Left hindlimb (tissue), 1 donor: Measurements from ENCODE around the gene FREM1.

Experiments used
- DNase-seq: peaks from one replicate; pipeline ENCODE4 v3.0.0-alpha.2; 2018

Gene FREM1

DNA sequence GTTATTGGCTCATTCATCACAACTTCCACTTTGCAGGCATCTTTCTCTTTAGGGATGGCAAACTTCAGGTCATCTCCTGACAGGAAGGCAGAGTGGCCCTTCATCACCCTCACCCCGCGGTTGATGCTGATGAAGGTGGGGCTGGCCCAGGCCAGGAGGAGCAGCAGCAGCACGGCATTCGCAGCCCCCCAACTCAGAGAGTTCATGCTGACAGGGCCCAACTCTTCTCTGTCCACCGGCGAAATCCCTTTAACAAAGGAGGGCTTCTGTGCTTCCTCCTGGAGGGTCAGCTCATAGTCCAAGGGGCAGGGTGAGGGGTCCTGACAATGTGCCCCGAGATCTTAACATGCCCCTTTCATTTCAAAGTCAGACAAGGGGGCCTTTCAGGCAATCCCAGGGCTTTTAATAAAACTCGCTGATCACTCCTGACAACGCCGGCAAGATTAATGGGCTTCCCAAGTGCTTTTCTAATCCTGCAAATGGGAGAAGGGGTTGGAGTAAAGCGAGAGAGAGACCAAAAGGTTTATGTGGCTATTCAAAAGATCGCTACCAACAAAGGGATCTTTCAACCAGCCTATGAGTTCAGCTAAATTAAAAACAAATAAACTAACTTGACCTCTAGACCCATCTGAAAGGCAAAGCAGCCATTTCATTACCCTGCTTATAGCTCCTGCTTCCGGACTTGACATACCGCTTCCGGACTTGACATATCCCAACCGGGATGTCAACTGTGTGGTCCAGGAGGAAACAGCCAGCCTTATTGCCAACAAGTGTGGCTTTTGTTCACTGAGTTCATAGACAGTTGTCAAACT lies 41.2 kb downstream of the FREM1 start:
- DNase-seq = no peak

DNA sequence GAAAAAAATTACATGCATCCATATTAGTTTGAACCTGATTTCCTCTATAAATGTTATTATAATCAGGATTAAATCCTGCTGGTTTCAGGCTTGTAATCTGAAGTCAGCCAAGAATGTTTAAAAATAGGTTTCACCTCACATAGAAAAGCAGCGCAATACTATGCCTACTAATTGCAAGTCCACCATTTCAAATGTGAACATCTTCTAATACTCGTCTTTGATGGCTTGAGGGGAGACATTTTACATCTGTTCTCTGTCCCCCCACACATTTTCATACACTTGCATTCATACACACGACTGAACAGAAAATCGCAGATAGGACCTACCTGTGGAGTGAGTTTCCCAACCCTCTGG lies 41.8 kb downstream of the FREM1 start:
- no peak for DNase-seq

DNA sequence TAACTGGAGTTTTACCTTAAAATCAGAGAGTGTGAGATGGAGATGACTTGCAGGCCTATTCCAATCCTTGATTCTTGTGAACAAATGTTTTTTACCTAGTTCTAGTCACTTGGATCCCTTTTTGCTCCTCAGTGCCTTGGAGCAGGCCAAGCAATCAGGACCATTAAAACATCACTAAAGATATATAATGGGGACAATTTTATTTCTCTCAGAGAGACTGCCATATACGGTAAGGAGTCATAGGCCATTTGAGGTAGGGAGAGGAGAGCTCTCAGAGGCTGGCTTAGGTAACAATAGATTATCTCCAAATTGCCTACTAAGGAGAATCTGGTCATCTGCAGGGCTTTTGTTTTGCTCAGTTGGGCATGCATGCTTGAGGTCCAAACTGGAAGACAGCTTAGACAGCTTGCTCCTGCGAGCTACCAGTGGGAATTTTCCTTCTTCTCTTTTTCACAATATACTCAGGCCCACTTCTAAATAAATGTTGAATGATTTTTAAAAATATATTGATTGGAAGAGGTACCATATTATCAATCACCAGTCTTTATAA lies 44.0 kb downstream of the FREM1 start:
- DNase-seq = no peak

DNA sequence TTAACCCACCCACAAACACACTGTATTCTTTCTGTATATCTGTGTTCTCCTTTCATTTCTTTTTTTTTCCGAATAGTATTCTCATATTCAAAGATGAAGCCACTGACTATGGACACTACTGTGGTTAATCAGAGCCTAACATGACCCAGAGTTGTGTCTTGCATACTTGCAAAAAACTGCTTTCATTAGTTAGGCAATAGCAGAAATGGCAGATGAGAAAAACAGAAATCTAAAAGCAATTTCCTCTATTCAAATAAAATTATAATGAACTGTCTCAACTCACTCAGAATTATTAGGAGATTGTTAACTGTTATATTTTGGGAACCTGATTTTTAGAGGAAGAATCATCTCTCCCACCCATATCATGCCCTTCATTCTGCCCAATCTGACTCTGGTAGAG lies 45.9 kb downstream of the FREM1 start:
- DNase-seq = no peak

DNA sequence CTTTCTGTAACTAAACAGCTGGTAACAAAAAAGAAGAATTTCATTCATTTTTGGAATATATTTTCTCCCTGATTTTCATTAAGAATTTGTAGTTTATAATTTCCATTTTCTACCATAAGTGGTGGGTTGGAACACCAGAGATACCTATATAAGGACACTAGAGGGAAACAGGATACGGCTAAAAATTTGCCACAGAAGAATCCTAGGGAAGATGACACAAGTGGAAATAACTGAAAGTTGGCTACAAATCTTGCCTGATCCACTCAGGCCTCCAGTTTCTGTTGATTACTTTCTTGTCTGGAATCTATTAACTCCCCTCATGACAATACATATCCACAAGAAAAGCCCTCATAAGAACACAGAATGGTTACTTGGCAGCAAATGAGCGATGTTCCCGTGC lies 46.8 kb downstream of the FREM1 start:
- no peak for DNase-seq

DNA sequence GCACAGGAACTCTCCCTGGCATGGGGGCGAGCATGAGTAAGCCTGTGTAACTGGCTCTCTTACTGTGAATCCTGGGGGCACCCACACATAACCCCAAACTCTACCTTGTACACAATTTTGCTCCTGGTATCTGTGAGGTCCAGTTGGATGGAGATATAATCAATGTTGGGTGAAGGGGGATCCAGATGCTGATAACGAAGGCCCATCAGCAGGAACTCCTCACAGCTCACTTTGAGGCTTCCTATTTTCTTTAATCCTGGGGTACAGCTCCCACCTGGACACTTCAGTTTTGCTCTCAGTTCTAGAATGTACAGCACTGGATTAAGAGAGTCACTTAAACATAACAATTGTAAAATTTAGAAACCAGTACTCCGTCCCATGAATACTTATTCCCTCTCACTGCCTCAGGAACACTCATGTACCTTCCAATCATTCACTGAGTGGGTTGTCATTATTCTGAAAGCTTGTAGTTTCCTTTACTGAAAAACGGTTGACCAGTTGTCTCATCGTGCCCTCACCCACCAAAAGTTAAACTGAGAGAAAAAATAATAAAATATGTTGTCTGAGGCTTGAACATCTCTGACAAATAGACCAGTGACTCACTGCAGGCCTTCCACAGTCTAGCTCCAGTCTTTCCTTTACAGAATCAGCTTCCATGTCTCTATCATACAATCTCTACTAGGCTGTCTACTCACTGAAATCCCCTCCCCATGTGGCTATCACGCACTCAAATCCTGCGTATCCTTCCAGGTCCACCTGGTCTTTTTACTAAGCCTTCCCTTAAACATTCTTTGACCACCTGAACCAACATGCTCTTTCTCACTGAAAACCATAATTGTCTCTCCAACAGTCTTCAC lies 52.6 kb downstream of the FREM1 start:
- no peak for DNase-seq

DNA sequence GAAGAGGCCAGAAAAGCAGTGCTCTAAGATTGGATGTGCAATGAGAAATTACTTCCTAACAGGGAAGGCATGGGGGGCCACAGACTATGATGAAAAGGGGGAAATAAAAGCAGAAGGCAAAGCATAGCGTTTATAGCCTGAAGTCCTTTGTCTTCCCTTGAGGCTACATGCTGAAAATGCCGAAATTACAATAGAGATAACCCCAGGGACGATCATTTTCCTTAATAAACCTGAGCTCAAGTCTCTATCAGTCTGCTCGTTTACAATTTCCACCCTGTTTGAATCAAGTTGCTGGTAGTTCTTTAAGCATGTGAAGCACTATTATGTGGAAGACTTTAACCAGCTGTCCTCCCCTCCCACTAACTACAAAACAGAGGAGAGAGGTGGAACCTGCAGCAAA lies 60.4 kb downstream of the FREM1 start:
- no peak for DNase-seq

DNA sequence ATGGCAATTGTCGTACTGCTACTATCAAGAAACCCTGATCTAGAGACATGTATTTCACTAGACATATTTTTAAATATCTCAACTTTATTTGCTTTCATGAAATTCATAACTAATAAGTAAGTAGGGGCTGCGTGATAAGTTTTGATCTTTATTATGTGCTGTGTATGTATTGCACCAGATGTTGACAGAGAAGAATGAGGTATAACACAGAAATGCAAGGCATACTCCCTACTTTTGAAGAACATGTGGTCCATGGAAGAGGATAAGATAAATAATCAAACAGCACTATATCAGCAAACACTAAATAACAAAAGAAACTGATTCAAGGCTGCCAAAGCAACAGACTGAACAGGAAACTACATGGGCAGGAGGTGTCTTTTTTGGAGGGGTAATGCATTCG lies 60.9 kb downstream of the FREM1 start:
- no peak for DNase-seq

DNA sequence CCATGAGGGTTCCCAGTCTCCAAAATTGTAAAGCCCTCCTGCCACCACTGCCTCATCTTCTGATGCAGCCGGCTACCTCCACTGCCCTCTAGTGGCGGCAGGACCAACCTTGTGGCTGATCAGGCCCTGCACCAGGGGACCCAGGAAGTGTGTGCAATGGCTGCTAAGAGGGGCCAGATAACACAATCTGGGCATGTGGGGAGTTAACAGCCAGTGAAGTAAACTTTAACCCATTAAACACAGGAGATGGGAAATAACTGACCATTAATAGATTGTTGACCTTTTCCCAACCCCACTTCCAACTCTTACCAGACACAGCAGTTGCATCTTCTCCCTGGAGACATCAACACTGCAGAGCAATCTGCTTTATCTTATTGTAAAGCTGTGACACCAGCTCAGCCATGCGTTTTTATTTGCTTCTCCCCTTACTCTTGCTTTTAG lies 63.3 kb downstream of the FREM1 start:
- DNase-seq = peak; percentile 49

DNA sequence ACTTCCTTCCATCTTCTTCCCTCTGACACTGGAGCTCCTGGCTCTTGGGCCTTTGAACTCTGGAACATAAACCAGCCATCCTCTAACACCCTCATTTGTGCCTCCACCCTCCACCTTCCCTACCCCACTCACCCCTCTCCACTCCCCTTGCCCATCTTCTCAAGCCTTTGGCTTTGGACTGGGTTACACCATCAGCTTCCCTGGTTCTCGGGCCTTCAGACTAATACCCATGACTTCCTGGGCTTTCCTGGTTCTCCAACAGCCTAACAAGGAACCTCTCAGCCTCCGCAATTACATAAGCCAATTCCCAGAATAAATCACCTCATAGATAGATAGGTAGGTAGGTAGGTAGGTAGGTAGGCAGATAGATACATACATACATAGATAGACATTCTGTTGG lies 67.1 kb downstream of the FREM1 start:
- no peak for DNase-seq

DNA sequence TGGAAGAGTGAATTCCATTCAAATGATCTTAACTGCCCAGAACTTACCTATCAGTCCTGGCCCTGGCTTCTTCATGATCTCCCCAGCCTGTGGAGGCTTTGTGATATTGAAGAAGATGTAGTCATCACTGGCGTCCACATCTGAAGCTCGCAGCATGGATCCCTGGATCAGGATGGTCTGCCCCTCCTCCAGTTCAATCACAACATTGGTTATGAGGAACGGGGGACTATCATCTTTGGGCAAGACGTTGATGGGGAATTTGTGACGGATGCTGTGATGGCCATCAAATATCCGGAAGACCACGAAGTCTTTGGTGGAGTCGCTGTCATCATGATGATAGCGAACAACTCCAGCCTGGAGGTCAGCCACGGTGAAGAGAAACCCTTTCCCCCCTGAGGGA lies 68.0 kb downstream of the FREM1 start:
- DNase-seq = no peak

DNA sequence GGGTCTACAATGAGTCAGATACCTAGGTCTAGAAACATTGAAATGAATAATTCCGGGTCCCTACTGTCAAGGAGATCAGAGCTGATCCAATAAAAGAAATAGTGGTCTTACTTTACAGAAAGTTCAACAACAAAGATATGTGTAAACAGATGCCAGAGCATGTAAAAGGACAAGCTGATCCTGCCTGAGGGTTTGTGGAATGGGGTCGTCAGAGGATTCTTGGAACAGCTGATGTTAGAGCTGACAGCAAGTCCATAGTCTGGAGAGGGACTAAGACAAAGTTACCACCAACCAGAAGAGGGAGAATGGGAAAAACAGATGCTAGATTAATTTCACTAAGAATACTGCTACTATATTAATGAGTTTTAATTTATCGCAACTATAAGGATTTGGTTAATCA lies 71.5 kb downstream of the FREM1 start:
- no peak for DNase-seq

DNA sequence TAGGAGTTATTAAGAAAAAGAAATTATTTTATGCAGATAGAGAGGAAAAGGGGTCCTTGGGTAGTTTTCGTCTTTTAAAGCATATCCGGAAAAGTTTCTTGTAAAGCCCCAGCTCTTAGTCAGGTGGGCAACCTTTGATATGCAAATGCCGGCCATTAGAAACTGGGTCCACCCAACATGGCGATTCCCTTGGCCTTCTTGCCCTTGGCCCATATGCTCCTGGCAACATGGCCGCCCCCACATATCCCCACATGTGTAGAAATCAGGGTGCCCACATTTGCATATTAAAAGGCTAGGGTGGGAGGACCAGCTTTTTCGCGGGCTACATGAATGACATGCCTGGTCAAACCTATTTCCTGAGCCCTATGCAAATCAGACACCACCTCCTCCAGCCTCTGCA lies 73.3 kb downstream of the FREM1 start:
- no peak for DNase-seq

DNA sequence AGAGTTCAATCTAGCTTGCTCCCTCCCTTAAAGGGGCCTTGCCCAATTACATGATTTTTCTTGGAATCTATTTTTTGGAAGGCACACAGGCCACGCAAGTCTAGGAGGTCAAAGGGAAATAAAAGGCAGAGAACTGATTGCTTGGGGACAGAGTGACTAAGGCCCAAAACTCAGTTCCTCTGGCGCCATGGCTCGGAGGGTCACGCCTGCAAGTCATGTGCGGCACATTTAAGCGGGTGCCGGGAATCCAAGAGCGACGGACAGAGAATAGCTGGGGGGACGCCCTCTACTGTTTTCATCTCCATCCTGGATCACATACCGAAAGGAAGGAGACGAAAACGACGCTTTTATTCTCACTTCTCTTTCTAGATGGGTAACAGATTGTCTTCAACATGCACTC lies 78.6 kb downstream of the FREM1 start:
- no peak for DNase-seq

DNA sequence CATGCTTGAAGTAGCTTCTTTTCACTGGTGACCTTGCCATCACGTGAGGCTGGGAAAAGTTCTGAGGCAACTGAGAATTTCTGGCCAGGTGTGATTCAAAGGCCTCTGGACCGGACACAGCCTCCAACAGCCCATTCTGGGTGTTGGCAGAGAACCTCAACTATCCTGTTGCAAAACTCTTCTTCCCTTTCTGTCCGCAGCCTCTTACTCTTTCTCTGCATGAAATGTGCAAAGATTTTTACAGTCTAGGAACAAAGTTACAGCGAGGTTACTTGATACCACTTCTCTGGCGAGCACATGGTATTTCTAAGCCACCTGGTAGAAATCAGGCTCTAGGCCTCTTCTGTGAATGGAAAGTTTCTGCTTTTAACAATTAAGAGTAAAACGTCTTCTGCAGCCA lies 79.2 kb downstream of the FREM1 start:
- peak; percentile 33 for DNase-seq

DNA sequence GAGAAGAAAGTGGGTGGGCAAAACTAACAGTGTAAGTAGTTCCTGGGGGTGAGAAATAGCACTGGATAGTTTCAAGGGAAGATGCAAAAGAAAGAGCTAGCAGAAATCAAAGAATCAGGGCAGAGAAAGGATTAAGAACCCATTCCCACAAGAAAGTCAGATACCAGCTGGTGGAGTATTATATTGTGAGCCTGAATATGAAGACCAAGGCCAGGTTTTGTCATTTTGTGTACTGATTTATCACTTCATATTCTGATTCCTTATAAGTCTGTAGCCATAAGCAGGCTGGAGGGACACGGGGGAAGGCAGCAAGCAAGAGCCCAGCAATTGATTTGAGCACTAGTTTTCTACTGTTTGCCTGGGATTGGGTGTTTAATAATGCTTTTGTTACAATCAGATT lies 80.2 kb downstream of the FREM1 start:
- DNase-seq = no peak

DNA sequence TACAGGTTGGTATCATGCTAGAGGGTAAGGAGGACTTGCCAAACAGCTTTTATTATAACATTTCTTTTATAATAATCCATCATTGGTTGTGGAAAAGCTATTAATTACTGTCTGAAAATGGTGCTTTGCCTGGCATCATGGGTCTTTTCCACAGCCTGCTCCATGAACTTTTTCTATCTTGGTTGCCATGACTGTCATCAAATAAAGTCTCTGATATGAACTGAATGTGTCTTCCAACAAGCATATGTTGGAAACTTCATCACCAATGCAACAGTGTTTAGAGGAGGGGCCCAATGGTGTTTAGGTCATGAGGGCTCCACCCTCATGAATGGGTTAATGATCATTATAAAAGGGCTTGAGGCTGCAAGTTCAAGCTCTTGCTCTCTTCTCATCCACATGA lies 81.0 kb downstream of the FREM1 start:
- DNase-seq = no peak

DNA sequence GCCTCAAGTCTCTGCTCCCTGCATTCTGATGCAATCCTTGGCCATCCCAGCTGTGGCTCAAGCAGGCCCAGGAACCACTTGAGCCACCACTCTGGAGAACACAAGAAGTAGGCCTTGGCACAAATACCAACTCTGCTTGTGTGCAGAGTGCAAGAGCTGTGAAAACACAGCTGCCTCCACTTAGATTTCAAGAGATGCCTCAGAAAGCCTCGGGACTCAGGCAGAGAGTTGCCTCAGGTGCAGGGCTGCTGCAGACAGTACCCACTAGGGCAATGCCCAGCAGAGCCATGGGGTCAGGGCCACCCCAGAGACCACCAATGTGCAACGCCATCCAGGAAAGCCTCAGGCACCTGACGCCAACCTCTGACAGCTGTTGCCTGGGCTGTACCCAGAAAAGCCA lies 82.4 kb downstream of the FREM1 start:
- no peak for DNase-seq

DNA sequence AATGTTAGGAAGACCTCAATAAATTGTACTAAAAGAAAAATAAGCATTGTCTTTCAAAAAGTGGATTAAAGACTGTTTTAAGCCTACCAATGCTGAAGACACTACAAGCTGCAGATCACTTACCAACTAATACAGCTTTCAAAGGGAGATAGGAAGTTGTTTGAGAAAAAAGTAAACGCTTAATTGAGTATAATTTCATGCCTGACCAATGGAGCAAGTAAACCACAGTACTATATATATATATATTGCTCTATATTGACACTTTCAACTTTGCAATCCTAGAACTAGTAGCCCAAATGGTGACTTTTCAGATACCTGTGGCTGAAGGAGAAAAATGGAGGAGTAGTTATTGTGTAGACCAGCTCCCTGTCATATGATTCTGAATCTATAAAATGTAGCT lies 85.7 kb downstream of the FREM1 start:
- DNase-seq = no peak

DNA sequence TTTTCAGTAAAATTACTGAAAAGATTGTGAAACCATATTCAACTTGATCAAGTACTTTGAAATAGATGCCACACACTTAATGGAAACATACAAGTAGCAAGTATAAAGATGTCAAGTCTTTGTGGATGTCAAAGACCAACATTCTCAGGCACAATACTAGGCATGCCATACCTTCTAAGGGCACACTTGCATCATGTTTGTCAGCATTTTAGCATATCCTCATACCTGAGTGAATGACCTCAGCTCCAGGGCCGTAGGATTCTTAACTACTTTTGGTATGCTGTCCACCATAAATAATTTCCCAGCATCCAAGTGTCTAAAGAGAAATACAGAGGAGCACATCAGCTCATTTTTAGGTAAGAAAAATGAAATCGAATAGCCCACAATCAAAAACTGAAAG lies 86.4 kb downstream of the FREM1 start:
- no peak for DNase-seq

DNA sequence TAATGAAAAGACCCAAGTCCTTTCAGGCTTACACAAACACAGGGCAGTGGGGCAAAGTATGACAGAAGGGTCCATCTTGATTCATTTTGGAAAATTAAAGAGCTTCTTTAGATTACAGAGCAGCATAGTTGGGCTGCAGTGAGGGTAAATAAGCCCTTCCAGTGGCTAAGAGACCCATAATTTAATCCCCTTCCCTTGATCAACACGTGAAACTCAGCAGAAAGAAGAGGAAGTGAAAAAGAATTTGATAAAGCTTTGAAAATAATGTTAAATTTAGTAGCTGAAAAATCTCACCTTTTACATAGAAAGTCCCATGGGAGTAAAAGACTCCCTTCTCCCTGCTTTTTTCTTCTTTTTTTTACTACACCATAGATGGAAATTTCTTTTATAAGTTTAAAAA lies 87.6 kb downstream of the FREM1 start:
- DNase-seq = no peak

DNA sequence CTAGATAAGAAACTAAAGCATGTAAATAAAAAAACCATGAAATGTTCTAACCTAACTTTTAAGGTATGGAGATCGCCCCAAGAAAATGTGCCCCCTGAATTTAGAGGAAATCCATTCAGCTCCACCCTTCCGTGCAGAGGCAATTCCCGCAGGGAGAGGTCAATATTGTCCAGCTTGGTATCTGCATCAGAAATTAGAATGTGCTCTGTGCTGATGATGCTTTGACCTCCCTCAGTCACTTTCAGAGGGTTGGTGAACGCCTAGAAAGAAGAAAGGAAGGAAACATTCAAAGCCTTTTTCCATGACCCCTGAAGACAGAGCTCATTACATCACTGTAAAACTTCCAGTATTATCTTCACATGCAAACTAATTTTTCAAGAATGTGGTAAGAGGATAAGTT lies 91.0 kb downstream of the FREM1 start:
- DNase-seq = no peak

DNA sequence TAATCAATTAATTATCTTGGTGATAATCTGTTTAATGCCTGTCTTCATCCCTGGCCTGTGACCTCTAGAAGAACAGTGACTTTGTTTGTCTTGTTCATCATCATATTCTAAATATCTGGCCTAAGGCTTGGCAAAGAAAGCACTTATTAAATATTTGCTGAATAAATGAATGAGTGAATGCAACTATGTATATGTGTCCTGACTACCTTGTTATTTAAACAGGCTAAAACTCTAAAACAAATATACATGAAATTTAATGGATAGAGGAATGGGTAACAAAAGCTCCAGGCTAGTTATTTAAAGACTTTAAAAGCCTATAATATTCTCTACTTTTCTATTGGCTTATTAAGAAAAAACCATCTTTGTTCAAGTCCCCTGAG lies 96.0 kb downstream of the FREM1 start:
- no peak for DNase-seq
